ENCODE data around the gene ERVK3-1.

ERVK3-1 gene

GRCh38 chr19:58350871-58351557 lies 45.8 kb downstream of the ERVK3-1 start:
- no peak overlapping the region for H3K4me3 ChIP-seq (ENCODE audit: low read length)
- H3K36me3 ChIP-seq (ENCODE audit: control insufficient read depth, insufficient read depth, low read length) = no peaks in the 10 kb centered on the region
- H3K27me3 ChIP-seq (ENCODE audit: control insufficient read depth, insufficient read depth, low read length) = peaks cover 80% of the 10 kb centered on the region
- no peaks in the 10 kb centered on the region for H3K9me3 ChIP-seq (ENCODE audit: control insufficient read depth, low read length)
- no peak overlapping the region for H3K9ac ChIP-seq (ENCODE audit: low read length)
- peaks cover 5% of the 10 kb centered on the region for H3K4me1 ChIP-seq (ENCODE audit: control insufficient read depth, insufficient read depth, low read length)

DNA sequence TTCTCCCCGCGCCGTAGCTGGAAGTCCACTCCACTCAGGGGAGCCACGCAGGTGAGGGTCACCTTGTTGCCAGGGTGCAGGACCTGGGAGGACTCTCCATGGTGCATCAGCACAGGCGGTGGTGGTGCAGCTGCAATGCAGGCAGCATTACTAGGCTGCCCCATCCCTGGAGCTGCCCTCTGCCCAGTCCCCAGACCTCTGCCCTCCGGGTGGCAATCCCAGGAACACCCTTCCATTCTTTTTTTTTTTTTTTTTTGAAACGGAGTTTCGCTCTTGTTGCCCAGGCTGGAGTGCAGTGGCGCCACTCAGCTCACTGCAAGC lies 46.3 kb downstream of the ERVK3-1 start:
- H3K27me3 ChIP-seq (ENCODE audit: control insufficient read depth, insufficient read depth, low read length) = peaks cover 84% of the 10 kb centered on the region
- H3K4me1 ChIP-seq (ENCODE audit: control insufficient read depth, insufficient read depth, low read length) = peaks cover 5% of the 10 kb centered on the region
- H3K4me3 ChIP-seq (ENCODE audit: low read length) = no peak overlapping the region

GRCh38 chr19:58351990-58352755 lies 47.0 kb downstream of the ERVK3-1 start:
- H3K27me3 ChIP-seq (ENCODE audit: control insufficient read depth, insufficient read depth, low read length) = peaks cover 83% of the 10 kb centered on the region
- no peak overlapping the region for H3K4me3 ChIP-seq (ENCODE audit: low read length)
- no peaks in the 10 kb centered on the region for H3K9me3 ChIP-seq (ENCODE audit: control insufficient read depth, low read length)
- H3K36me3 ChIP-seq (ENCODE audit: control insufficient read depth, insufficient read depth, low read length) = no peaks in the 10 kb centered on the region
- H3K4me1 ChIP-seq (ENCODE audit: control insufficient read depth, insufficient read depth, low read length) = peaks cover 2% of the 10 kb centered on the region
- H3K9ac ChIP-seq (ENCODE audit: low read length) = no peak overlapping the region

More for the DNA sequence above, 46.3 kb downstream of the ERVK3-1 start:
- H3K36me3 ChIP-seq (ENCODE audit: control insufficient read depth, insufficient read depth, low read length) = no peaks in the 10 kb centered on the region
- no peak overlapping the region for H3K9ac ChIP-seq (ENCODE audit: low read length)
- H3K9me3 ChIP-seq (ENCODE audit: control insufficient read depth, low read length) = no peaks in the 10 kb centered on the region

DNA sequence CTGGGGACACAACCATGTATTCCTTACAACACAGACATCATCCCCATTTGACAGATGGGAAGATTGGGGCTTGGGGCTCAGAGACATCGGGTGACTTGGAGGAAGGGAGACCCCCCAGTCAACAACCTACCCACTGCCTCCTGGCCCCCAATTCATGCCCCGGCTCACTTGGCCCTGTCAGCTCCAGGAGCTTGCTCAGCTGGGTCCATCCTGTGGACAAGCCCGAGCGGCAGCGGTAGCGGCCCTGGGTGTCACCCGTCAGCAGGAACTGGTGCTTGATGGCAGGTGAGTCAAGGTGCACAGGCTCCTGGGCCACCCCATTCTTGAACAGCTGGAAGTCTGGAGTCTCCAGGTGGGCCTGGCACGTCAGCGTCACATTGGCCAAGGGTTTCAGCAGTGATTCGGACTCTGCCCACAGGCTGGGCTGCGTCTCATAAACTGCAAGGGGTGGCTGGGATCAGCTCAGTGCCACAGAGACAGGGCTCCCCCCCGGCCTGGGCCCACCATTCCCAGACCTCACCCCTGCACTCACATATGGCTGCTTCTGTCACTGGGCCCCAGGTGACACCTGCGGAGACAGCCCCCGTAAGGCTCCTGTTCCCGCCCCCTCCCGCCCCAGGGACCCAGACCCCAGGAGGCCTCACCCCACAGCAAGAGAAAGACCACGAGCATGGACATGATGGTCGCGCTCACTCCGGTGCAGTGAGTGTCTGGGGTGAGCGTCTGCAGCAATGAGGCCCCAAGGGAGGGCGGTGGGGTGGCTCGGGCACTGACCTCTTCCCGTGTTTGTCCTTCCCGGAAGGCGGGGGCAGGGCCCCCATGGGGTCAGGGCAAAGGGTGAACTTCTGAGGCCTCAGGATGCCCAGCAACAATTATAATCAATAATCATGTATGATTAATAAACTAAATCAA lies 47.8 kb downstream of the ERVK3-1 start, which contains the start of gene A1BG:
Gene A1BG, minus strand, starts transcription at position 733 of the 912 bp plus-strand sequence. Its CDS starts 55 bp downstream, at position 678.
- Histone ChIP-seq H3K27me3 (ENCODE audit: control insufficient read depth, insufficient read depth, low read length) (peaks cover 79% of the 10 kb centered on the region), H3K9ac (ENCODE audit: low read length) (no peak within 1 kb of the TSS), H3K4me1 (ENCODE audit: control insufficient read depth, insufficient read depth, low read length) (no peaks in the 10 kb centered on the region), H3K36me3 (ENCODE audit: control insufficient read depth, insufficient read depth, low read length) (no peaks in the 10 kb centered on the region), H3K9me3 (ENCODE audit: control insufficient read depth, low read length) (no peaks in the 10 kb centered on the region), H3K4me3 (ENCODE audit: low read length) (no peak within 1 kb of the TSS)

DNA sequence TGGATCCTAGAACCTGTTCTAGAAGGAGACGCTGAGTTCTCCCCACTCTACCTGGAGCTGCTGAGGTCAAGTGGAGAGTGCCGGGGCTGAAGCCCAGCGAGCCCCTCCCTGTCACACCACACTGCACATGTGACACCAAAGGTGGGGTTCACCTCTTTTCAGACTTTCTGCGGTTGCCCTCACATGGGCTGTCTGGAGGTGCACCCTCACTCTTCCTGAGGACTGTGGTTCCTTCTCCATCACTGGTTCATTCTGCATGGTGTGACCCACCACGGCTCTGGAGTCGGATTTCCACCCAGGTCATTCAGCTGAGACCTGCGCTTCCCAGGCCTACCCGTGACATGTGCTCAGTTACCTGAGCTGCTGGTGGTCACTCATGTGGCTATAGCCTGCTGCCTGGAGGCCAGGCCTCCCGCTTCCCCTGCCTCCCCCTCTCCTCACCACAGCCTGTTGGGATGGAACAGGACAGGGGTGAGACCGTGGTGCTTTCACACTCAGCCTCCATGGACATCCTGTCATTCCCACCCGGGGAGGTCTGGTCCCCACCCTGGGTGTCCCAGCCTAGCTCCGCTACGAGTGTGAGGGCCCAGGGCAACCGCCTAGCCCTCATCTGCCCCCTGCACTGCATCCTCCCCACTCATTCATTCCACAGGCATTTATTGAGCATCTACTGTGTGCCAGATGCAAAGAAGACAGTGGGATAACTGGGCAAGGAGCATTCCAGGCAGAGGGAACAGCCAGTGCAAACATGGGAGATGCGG lies 48.7 kb downstream of the ERVK3-1 start:
- Histone ChIP-seq H3K27me3 (ENCODE audit: control insufficient read depth, insufficient read depth, low read length) (peaks cover 71% of the 10 kb centered on the region), H3K4me3 (ENCODE audit: low read length) (no peak overlapping the region), H3K9me3 (ENCODE audit: control insufficient read depth, low read length) (no peaks in the 10 kb centered on the region), H3K36me3 (ENCODE audit: control insufficient read depth, insufficient read depth, low read length) (no peaks in the 10 kb centered on the region), H3K4me1 (ENCODE audit: control insufficient read depth, insufficient read depth, low read length) (no peaks in the 10 kb centered on the region), H3K9ac (ENCODE audit: low read length) (no peak overlapping the region)

- no peak overlapping the region for H3K9ac ChIP-seq (ENCODE audit: low read length)
- H3K27me3 ChIP-seq (ENCODE audit: control insufficient read depth, insufficient read depth, low read length) = peaks cover 64% of the 10 kb centered on the region
- no peaks in the 10 kb centered on the region for H3K4me1 ChIP-seq (ENCODE audit: control insufficient read depth, insufficient read depth, low read length)
- no peaks in the 10 kb centered on the region for H3K9me3 ChIP-seq (ENCODE audit: control insufficient read depth, low read length)
- no peaks in the 10 kb centered on the region for H3K36me3 ChIP-seq (ENCODE audit: control insufficient read depth, insufficient read depth, low read length)
- H3K4me3 ChIP-seq (ENCODE audit: low read length) = no peak overlapping the region
Measured at GRCh38 chr19:58354478-58355030, 49.4 kb downstream of the ERVK3-1 start.

DNA sequence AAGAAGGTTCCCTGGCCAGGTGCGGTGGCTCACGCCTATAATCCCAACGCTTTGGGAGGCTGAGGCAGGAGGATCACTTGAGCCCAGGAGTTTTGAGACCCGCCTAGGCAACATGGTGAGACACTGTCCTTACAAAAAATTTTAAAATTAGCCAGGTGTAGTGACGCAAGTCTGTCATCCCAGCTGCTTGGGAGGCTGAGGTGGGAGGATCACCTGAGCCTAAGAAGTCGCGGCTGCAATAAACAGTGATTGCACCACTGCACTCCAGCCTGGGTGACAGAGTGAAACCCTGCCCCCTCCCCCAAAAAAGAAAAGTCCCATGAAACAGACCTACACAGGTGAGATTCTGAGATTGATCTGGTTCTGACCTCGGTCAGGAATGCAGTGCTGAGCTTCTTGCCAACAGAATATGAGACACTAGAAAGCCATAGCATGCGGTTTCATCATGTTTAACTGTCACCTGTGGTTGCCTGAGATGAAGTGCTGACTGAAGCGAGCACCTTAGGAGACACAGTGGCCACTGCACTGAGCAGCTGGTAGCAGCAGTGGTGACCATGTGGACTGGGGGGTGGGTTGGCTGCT lies 50.1 kb downstream of the ERVK3-1 start:
- Histone ChIP-seq H3K4me1 (ENCODE audit: control insufficient read depth, insufficient read depth, low read length) (no peaks in the 10 kb centered on the region), H3K9ac (ENCODE audit: low read length) (no peak overlapping the region), H3K9me3 (ENCODE audit: control insufficient read depth, low read length) (no peaks in the 10 kb centered on the region), H3K4me3 (ENCODE audit: low read length) (no peak overlapping the region), H3K27me3 (ENCODE audit: control insufficient read depth, insufficient read depth, low read length) (peaks cover 57% of the 10 kb centered on the region), H3K36me3 (ENCODE audit: control insufficient read depth, insufficient read depth, low read length) (no peaks in the 10 kb centered on the region)

DNA sequence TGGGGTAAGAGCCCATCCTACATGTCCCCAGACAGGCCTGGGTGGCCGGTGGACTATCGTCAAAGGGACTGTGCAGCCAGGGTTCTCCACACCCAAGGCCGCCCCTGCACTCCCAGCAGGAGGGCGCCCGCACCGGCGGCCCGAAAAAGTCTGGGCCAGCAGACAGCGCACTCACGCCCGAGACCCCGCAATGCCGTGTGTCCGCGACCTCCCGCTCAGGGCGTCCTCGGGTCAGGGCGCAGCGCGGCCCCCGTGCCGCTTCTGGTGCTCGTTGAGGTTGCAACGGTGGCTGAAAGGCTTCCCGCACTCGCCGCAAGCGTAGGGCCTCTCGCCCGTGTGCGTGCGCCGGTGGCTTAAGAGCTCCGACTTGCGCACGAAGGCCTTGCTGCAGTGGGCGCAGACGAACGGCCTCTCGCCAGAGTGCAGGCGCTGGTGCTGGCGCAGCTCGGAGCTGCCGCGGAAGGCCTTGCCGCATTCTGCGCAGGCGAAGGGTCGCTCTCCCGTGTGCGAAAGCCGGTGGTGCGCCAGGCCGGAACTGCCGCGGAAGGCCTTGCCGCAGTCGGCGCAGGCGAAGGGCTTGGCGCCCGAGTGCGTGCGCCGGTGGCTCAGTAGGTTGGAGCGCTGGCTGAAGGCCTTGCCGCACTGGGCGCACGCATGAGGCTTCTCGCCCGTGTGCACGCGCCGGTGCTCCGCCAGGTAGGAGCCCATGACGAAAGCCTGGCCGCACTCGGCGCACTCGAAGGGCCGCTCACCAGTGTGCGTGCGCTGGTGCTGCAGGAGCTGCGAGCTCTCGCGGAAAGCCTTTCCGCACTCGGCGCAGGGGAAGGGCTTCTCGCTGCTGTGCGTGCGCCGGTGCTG lies 51.0 kb downstream of the ERVK3-1 start:
- Histone ChIP-seq H3K27me3 (ENCODE audit: control insufficient read depth, insufficient read depth, low read length) (peaks cover 48% of the 10 kb centered on the region), H3K36me3 (ENCODE audit: control insufficient read depth, insufficient read depth, low read length) (no peaks in the 10 kb centered on the region), H3K9ac (ENCODE audit: low read length) (no peak overlapping the region), H3K9me3 (ENCODE audit: control insufficient read depth, low read length) (no peaks in the 10 kb centered on the region), H3K4me3 (ENCODE audit: low read length) (no peak overlapping the region), H3K4me1 (ENCODE audit: control insufficient read depth, insufficient read depth, low read length) (no peaks in the 10 kb centered on the region)

GRCh38 chr19:58356766-58357480 lies 51.7 kb downstream of the ERVK3-1 start:
- Histone ChIP-seq H3K9ac (ENCODE audit: low read length) (no peak overlapping the region), H3K9me3 (ENCODE audit: control insufficient read depth, low read length) (no peaks in the 10 kb centered on the region), H3K36me3 (ENCODE audit: control insufficient read depth, insufficient read depth, low read length) (no peaks in the 10 kb centered on the region), H3K4me1 (ENCODE audit: control insufficient read depth, insufficient read depth, low read length) (peaks cover 5% of the 10 kb centered on the region), H3K4me3 (ENCODE audit: low read length) (no peak overlapping the region), H3K27me3 (ENCODE audit: control insufficient read depth, insufficient read depth, low read length) (peaks cover 45% of the 10 kb centered on the region)

- Histone ChIP-seq H3K4me3 (ENCODE audit: low read length) (no peak overlapping the region), H3K4me1 (ENCODE audit: control insufficient read depth, insufficient read depth, low read length) (peaks cover 6% of the 10 kb centered on the region), H3K36me3 (ENCODE audit: control insufficient read depth, insufficient read depth, low read length) (no peaks in the 10 kb centered on the region), H3K9me3 (ENCODE audit: control insufficient read depth, low read length) (no peaks in the 10 kb centered on the region), H3K9ac (ENCODE audit: low read length) (no peak overlapping the region), H3K27me3 (ENCODE audit: control insufficient read depth, insufficient read depth, low read length) (peaks cover 39% of the 10 kb centered on the region)
Measured at GRCh38 chr19:58357481-58358145, 52.4 kb downstream of the ERVK3-1 start.
